NCI-H526 treated with DMSO at 0.1 percent for 48 hours (cell line): ENCODE results near the gene ETV3.
"Not testable (repeated sequence)": the region's sequence is repeated elsewhere in the genome, so short reads cannot be mapped to it uniquely, and the experiment has no call there.

Experiments used
- DNase-seq: peaks from one replicate; lab custom pipeline; 2025; lab: John Stamatoyannopoulos, UW

ETV3 gene

DNA sequence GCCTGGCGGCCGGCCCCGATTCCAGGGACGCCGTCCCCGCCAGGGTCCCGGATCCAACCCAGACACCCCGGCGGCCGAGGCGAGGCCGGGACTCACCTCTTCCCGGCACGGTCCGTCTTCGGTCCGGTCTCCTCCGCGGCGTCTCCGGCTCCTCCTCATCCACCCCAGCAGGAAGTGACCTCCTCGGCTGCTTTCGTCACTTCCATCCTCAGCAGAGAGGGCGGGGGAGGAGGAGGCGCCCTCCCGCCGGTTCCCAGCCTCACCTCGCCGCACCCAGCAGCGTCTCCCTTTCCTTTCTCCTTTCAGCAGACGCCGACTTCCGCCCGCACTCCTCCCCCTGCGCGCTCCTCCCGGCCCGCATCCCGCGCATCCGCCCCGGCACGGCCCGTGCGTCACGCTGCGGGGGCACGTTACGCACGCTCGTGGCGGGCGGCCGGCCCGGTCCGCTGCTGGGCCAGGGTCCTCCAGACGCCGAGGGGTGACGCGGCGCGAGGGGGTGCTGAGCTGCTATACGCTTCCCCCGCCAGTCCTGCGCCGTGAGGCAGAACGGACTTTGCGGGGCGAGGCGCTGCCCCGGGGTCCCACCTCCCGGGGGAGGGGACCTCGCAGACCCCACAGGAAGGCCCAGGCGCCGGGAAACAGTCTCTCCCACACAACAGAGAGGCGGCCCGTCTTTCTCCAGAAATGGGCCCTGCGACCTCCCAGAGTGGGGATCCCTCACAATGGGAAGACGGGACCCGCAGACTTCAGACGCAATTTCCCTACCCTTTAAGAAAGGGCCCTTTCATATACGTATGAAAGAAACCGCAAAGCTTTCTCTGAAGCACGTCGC, at the start of gene ETV3:
Gene ETV3, minus strand, starts transcription at position 176 of the 832 bp plus-strand sequence. CDS start 2,043 bp downstream, outside the sequence.
- DNase-seq = peak; percentile 85

GRCh38 chr1:157186281-157186992, 48.2 kb upstream of the ETV3 start:
- no peak for DNase-seq

DNA sequence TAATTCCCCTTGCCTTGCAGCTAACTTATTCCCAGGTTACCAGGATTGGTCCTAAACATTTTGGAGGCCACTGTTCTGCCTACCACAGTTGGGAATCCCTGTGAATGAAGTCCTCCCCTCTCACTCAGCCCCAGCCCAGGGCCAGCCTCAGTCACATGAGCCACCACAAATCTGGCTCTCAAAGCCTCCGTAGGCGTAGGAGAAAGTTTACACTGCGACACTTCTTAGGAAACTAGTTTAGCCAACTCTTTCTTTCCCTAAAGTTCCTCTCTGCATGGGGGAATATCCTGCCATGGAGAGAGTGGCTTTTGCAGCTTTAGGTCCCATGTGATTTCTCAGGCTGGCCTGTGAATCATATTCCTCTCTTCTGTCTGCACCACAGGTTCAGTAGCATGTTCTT, 45.7 kb upstream of the ETV3 start:
- no peak for DNase-seq

DNA sequence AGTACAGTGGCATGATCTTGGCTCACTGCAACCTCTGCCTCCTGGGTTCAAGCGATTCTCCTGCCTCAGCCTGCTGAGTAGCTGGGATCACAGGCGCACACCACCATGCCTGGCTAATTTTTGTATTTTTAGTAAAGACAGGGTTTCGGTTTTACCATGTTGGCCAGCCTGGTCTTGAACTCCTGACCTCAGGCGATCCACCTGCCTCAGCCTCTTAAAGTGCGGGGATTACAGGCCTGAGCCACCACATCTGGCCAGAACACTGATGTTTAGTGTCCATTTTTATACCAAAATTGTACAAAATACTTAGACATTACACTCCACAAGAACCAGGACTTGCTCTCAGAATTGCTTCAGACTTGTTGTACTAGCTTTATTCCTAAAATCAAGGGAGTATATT, 44.2 kb upstream of the ETV3 start:
- not testable (repeated sequence) for DNase-seq

DNA sequence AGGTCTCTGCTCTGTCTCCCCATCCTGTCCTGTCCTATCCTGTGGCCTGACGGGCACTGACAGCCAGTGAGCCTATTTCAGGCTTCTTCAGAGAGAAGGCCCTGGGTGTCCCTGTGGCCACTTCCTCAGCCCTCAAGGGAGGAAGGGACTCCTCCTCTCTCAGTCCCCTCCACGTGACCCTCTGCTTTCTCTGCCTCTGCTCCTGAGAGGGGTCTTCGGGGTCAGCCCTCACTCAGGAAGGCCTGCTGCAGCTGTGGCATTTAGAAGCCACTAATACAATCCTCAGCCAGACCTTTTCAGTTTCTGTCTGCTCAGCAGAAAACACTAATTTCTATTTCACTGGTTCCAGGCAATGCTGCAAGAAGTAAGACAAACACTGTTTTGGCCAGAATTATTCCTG, 43.6 kb upstream of the ETV3 start:
- no peak for DNase-seq

GRCh38 chr1:157181258-157181657, 43.1 kb upstream of the ETV3 start:
- DNase-seq = no peak

- no peak for DNase-seq
Measured at GRCh38 chr1:157178490-157178889, 40.3 kb upstream of the ETV3 start.

DNA sequence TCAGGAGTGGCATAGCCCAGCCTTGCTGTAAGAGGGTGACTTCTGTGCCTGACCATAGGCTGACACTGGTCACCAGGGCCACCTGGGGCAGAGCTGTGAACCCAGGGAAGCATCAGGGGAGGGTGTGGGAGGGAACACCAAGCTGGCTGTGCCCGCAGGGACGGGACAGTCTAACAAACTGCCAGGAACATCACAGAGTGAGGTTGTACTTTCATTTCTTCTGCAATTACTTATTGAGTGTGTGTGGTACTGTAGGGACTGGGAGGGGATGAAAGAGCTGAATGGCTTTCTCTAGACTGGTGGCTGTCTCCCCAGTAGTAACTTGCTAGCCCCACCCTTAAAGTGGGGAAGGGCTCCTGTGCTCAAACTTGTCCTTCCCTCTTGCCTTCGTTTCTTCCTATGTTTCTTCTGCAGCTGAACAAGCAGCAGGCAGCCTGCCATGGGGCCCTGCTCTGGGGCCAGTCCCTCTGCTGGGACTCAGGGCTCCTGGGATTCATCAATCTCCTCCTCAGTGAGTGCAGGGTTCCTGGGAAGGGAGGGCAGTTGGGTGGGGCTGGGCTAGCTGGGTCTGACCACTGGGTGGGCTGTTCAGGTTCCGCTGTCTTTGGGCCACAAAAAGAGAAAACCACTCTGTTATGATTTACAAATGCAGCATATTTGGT, 39.7 kb upstream of the ETV3 start:
- no peak for DNase-seq

DNA sequence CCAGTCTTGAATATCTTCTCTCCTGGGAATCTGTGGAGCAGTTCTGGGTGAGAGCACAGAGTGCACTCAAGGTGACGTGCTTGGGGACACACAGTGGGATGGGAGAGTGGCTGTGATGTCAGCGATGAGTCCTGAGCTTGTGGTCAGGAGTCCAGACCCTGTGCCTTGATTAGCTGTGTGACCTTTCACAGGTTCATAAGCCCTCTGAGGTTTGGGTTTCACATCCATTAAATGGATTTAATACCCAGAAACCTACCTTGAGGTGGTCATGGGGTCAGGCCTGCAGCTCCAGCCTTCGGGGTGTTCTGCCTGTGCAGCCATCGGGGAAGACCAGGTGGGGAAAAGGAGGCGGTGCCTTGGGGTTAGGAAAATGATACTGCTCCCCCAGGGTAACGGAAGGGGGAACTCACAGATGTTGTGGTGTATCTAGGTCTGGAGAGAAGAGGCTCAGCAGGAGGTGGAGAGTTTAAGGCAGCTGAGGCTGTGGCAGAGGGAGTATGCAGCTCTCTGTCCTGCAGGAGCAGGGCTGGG, 38.5 kb upstream of the ETV3 start:
- no peak for DNase-seq

- DNase-seq = no peak
Measured at GRCh38 chr1:157176016-157176415, 37.8 kb upstream of the ETV3 start.

- no peak for DNase-seq
Measured at GRCh38 chr1:157173900-157174410, 35.8 kb upstream of the ETV3 start.

- not testable (repeated sequence) for DNase-seq
Measured at GRCh38 chr1:157173241-157173640, 35.0 kb upstream of the ETV3 start.

DNA sequence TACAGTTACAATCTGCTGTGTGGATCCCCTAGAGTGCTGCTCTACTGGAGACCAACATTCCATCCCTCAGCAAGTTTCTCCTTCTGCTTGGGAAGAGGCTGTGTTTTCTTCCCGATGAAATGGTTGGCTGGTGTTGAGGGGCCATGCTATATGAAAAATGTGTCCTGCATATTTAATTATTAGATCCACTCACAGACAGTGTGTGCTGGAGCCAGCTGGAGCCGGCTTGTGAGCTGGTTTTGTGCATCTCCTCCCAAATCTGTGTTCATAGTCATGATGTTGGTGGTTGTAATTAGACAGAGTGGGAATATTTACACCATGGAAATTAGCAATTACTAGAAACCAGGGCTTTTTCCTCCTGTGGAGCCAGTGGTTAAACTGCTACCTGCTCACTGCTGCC, 34.4 kb upstream of the ETV3 start:
- not testable (repeated sequence) for DNase-seq

DNA sequence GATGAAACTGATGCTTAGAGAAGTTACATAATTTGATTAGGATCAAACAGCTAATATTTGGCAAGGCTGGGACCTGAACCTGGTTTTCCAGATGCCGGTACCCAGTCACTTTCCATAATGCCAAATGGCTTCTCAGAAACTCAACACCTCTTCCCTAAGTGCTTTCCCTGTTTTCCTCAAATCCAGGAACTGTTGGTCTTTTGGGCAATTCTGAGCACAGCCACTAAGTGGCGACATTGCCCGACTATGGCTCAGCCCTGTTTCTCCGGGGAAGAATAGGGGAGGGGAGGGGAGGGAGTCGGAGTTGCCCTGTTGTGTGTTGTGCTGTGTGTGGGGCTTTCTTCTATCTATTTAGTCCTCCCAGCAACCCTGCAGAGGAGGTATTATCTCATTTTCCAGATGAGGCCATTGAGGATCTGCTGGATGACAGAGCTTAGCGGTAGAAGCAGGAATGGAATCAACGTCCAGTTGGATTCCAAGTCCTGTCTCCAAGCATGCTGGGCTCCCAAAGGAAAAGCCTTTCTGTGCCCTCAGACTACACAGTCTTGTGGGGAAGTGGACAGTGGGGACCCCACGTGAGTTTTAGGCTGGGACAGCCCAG, 33.8 kb upstream of the ETV3 start:
- peak; percentile 44 for DNase-seq

DNA sequence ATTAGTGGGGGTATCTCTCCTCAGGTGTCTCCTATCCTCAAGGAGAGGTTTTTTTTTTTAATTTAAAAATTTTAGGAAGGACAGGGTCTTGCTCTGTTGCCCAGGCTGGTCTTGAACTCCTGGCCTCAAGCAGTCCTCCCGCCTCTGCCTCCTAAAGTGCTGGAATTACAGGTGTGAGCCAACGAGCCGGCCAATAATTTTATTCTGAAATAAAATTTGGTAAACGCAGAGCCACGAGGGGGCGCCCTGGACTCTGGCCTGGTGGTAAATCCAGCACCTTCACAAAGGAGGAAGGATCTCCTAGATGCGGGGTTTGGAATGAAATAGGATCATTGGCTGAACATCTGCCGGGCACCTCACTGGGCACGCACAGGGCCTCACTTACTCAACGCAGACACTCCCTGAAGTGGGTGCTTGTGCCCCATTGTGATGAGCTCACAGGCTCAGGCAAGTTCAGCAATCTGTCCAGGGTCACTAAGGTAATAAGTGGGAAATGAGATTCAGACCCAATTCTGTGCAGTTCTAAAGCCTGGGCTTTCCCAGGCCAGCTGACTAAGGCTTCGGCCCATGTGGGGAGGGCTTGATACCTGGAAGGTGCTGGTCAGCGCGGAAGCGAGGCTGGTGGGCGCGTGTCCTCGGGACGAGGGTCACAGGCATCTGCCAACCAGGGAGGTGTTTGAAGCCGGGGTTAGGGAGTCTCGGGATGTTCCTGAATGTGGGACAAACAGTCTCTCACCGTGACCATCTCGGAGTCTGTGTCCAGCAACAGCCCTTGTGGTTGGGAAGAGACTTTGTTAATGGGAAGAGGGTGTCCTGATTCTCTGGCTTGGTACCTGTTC, 32.7 kb upstream of the ETV3 start:
- DNase-seq = peak; percentile 41

DNA sequence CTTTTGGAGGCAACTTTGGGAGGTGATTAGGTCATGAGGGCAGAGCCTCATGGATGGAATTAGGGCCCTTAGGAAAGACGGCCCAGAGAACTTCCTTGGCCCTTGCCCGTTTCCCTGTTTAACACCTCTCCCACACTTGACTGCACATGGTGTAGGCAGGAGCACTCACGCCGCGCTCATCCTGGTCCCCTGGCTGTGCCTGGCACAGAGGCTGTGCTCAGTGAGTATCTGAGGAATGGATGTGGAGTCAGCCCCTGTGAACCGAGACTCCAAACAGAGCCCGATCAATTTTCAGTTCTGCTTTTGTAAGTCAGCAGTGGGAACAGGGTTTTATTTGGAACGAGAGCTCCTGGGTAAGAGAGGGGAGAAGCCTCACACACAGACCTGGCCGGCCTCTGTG, 29.8 kb upstream of the ETV3 start:
- no peak for DNase-seq

GRCh38 chr1:157167437-157167836, 29.2 kb upstream of the ETV3 start:
- no peak for DNase-seq

GRCh38 chr1:157166590-157166989, 28.4 kb upstream of the ETV3 start:
- DNase-seq = no peak

DNA sequence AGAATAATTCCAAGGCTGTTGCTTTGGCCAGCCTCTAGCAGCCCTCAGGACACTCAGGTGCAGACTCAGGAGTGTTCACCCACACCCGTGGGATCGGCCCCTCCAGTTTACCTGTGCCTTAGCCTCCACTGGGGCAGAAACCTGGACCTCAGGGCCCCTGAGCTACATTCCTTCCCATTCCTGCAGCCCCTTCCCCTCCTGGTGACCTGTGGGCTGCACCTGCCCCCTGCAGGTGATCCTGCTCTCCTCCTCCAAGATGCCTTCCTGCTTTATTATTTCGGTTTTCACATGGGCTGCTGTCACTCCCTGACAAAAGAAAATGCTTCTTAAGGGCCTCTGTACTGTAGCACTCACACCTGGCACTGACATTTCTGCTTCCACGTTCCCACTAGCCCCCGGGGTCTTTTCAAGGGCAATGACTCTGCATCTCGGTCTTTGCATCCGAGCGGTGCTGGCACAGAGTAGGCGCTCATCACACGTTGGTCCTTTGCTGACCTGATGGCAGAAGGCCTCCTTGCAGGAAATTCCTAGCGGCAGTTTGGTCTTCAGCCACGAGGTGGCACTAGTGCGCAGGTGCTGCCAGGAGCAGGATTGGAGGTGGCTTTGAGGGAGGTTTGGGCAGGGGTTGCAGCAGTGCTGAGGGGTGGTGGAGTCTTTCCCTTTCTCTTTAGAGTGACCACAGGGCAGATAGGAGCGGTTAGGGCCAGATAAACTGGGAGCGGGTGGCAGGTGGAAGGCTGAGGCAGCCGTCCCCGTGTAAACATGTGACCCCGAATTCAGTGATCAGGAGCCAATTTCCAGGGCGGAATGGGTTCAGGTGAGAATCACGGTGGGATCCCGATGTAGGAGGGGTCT, 25.3 kb upstream of the ETV3 start:
- DNase-seq = peak; percentile 79

DNA sequence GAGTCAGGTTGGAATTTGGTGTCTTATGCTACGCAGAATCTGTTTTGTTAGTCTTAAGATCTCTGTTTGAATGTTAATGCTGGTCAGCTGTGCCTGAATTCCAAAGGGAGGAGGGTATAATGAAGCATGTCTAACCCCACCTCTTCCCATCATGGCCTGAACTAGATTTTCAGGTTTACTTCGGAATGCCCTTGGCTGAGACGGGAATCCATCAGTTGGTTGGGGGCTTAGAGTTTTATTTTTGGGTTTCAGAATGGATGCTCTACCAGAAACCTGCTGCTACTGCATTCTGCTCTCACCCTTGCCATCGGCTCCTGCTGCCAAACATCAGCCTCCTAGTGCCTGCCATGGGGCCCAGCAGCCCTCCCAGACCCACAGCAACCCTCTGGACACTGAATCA, 24.1 kb upstream of the ETV3 start:
- no peak for DNase-seq
